ENCODE results near the gene PTPRN2.

PTPRN2 gene

GRCh38 chr7:157814931-157815705 lies 772.5 kb downstream of the PTPRN2 start:
- no peaks in the 10 kb centered on the region for H3K36me3 ChIP-seq (ENCODE audit: control insufficient read depth in 5 of 5, insufficient read depth in 5 of 5, low read length in 5 of 5)
- H3K9me3 ChIP-seq (ENCODE audit: control insufficient read depth in 5 of 5, low read length in 5 of 5) = peaks cover 0 to 3% (median 0%) of the 10 kb centered on the region in 5 donors
- H3K27me3 ChIP-seq (ENCODE audit: control insufficient read depth in 5 of 5, insufficient read depth in 4 of 5, low read length in 5 of 5) = peaks cover 0 to 5% (median 4%) of the 10 kb centered on the region in 5 donors
- no peak overlapping the region for H3K27ac ChIP-seq (ENCODE audit: low read depth, low read length)
- no peaks in the 10 kb centered on the region for H3K4me1 ChIP-seq (ENCODE audit: control insufficient read depth in 5 of 5, insufficient read depth in 5 of 5, low read length in 5 of 5)
- H3K4me3 ChIP-seq (ENCODE audit: low read depth in 1 of 5, low read length in 5 of 5) = no peak overlapping the region
- H3K9ac ChIP-seq (ENCODE audit: low read length in 5 of 5) = no peak overlapping the region

GRCh38 chr7:157813741-157814661 lies 773.6 kb downstream of the PTPRN2 start:
- no peak overlapping the region for H3K4me3 ChIP-seq (ENCODE audit: low read depth in 1 of 5, low read length in 5 of 5)
- no peaks in the 10 kb centered on the region for H3K4me1 ChIP-seq (ENCODE audit: control insufficient read depth in 5 of 5, insufficient read depth in 5 of 5, low read length in 5 of 5)
- H3K9ac ChIP-seq (ENCODE audit: low read length in 5 of 5) = no peak overlapping the region
- H3K9me3 ChIP-seq (ENCODE audit: control insufficient read depth in 5 of 5, low read length in 5 of 5) = peaks cover 0 to 10% (median 0%) of the 10 kb centered on the region in 5 donors
- no peak overlapping the region for H3K27ac ChIP-seq (ENCODE audit: low read depth, low read length)
- peaks cover 0 to 5% (median 4%) of the 10 kb centered on the region in 5 donors for H3K27me3 ChIP-seq (ENCODE audit: control insufficient read depth in 5 of 5, insufficient read depth in 4 of 5, low read length in 5 of 5)
- no peaks in the 10 kb centered on the region for H3K36me3 ChIP-seq (ENCODE audit: control insufficient read depth in 5 of 5, insufficient read depth in 5 of 5, low read length in 5 of 5)

DNA sequence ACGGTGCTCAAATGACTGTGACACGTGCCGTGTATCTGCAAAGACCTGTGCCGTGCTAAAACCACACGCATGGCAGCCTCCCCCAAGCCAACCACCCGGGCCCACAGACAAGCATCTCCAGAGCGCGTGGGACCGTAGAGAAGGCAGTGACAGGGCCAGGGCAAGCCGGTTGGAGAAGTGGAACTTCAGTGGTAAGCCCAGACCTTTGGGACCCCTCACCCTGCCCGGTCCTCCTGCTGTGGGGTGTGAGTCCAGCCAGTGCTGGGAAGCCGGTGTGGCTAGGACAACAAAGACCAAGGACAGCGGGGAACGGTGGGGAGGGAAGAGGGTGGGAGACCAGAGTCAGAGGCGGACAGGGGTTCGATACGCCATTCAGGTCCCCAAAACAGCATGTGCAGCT lies 774.6 kb downstream of the PTPRN2 start:
- Histone ChIP-seq H3K4me1 (ENCODE audit: control insufficient read depth in 5 of 5, insufficient read depth in 5 of 5, low read length in 5 of 5) (no peaks in the 10 kb centered on the region), H3K9me3 (ENCODE audit: control insufficient read depth in 5 of 5, low read length in 5 of 5) (peaks cover 0 to 10% (median 2%) of the 10 kb centered on the region in 5 donors), H3K36me3 (ENCODE audit: control insufficient read depth in 5 of 5, insufficient read depth in 5 of 5, low read length in 5 of 5) (no peaks in the 10 kb centered on the region), H3K9ac (ENCODE audit: low read length in 5 of 5) (no peak overlapping the region), H3K4me3 (ENCODE audit: low read depth in 1 of 5, low read length in 5 of 5) (no peak overlapping the region), H3K27ac (ENCODE audit: low read depth, low read length) (no peak overlapping the region), H3K27me3 (ENCODE audit: control insufficient read depth in 5 of 5, insufficient read depth in 4 of 5, low read length in 5 of 5) (peaks cover 0 to 5% (median 4%) of the 10 kb centered on the region in 5 donors)

DNA sequence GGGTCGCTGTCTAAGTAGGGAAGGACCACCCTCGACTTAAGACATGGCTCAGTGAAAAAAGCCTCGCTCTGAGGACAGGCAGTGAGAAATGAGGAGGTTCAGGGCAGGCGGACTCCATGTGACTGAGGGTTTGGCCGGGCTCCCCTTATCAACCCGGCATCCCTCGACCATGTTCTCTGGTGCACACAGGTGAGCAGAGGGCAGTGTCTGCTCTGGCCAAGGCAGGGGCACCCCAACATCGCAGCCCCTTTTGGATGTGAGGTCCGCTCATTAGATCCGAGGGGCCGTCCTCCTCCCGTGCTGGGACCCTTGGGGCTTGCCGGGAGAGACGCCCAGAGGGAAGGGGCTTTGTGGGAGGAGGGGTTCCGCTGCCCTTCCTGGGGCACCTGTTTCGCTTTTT lies 775.7 kb downstream of the PTPRN2 start:
- no peak overlapping the region for H3K4me3 ChIP-seq (ENCODE audit: low read depth in 1 of 5, low read length in 5 of 5)
- H3K36me3 ChIP-seq (ENCODE audit: control insufficient read depth in 5 of 5, insufficient read depth in 5 of 5, low read length in 5 of 5) = no peaks in the 10 kb centered on the region
- H3K27me3 ChIP-seq (ENCODE audit: control insufficient read depth in 5 of 5, insufficient read depth in 4 of 5, low read length in 5 of 5) = peaks cover 3 to 9% (median 7%) of the 10 kb centered on the region in 5 donors
- no peak overlapping the region for H3K9ac ChIP-seq (ENCODE audit: low read length in 5 of 5)
- peaks cover 0 to 10% (median 2%) of the 10 kb centered on the region in 5 donors for H3K9me3 ChIP-seq (ENCODE audit: control insufficient read depth in 5 of 5, low read length in 5 of 5)
- no peaks in the 10 kb centered on the region for H3K4me1 ChIP-seq (ENCODE audit: control insufficient read depth in 5 of 5, insufficient read depth in 5 of 5, low read length in 5 of 5)
- no peak overlapping the region for H3K27ac ChIP-seq (ENCODE audit: low read depth, low read length)

DNA sequence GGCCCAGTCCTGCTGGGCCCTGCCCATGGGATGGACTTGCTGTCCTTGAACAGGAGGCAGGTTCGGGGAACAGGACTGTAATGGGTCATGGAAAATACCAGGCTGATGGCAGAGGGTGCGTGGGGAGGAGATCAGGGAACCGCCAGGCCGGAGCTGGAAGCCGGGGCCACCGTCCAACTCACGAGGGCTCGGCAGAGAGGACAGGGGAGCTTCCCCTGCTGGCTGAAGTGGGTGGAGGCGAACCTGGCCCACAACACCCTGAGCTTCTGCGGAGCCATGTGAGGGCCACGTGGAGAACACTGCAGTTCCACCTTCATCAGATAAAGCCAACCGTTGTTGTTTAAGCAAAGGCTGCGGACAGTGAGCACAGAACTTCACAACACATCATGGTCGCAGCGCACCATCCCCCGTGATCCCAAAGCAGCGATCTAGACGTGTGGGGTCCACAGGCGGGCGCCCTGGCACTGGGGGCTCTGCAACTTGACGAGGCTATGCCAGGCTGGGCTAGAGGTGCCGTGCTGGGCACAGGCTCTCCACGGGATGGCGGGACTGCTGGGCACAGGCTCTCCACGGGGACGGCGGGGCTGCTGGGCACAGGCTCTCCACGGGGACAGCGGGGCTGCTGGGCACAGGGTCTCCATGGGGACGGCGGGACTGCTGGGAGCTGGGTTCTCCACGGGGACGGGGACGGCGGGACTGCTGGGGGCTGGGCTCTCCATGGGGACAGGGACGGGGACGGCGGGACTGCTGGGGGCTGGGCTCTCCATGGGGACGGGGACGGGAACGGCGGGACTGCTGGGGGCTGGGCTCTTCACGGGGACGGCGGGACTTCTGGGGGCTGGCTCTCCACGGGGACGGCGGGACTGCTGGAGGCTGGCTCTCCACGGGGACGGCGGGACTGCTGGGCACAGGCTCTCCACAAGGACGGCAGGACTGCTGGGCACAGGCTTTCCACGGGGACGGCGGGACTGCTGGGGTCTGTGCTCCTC lies 777.5 kb downstream of the PTPRN2 start:
- H3K9ac ChIP-seq (ENCODE audit: low read length in 5 of 5) = no peak overlapping the region
- no peaks in the 10 kb centered on the region for H3K36me3 ChIP-seq (ENCODE audit: control insufficient read depth in 5 of 5, insufficient read depth in 5 of 5, low read length in 5 of 5)
- no peak overlapping the region for H3K4me3 ChIP-seq (ENCODE audit: low read depth in 1 of 5, low read length in 5 of 5)
- no peaks in the 10 kb centered on the region for H3K4me1 ChIP-seq (ENCODE audit: control insufficient read depth in 5 of 5, insufficient read depth in 5 of 5, low read length in 5 of 5)
- peaks cover 4 to 7% (median 5%) of the 10 kb centered on the region in 5 donors for H3K27me3 ChIP-seq (ENCODE audit: control insufficient read depth in 5 of 5, insufficient read depth in 4 of 5, low read length in 5 of 5)
- H3K27ac ChIP-seq (ENCODE audit: low read depth, low read length) = no peak overlapping the region
- peaks cover 0 to 10% (median 2%) of the 10 kb centered on the region in 5 donors for H3K9me3 ChIP-seq (ENCODE audit: control insufficient read depth in 5 of 5, low read length in 5 of 5)

DNA sequence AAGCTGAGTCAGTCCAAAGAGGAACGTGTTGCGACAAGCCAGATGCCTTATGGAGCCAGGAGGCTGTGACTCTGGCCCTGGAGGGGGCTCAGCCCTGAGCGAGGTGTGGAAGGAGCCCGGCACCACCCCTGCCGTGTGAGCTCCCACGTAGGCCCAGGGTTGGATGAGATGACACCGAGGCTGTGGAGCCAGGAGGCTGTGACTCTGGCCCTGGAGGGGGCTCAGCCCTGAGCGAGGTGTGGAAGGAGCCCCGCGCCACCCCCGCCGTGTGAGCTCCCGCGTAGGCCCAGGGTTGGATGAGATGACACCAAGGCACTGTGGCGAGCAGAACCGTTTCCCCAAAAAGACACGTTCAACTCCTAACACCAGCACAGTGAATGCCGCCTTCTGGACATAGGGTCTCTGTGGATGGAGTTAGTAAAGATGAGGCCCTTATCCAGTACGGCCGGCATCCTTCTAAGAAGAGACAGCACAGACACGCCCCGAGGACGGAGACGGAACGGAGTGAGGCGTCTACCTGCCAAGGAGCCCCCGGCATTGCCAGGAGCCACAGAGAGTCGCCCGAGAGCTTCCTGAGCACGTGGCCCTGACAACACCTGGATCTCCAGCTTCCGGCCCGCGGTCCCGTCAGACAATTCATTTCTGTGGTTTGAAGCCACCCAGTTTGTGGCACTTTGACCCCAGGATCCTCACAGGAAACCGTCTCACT lies 778.3 kb downstream of the PTPRN2 start:
- Histone ChIP-seq H3K4me3 (ENCODE audit: low read depth in 1 of 5, low read length in 5 of 5) (no peak overlapping the region), H3K9me3 (ENCODE audit: control insufficient read depth in 5 of 5, low read length in 5 of 5) (peaks cover 0 to 10% (median 2%) of the 10 kb centered on the region in 5 donors), H3K4me1 (ENCODE audit: control insufficient read depth in 5 of 5, insufficient read depth in 5 of 5, low read length in 5 of 5) (no peaks in the 10 kb centered on the region), H3K27me3 (ENCODE audit: control insufficient read depth in 5 of 5, insufficient read depth in 4 of 5, low read length in 5 of 5) (peaks cover 4 to 10% (median 7%) of the 10 kb centered on the region in 5 donors), H3K27ac (ENCODE audit: low read depth, low read length) (no peak overlapping the region), H3K36me3 (ENCODE audit: control insufficient read depth in 5 of 5, insufficient read depth in 5 of 5, low read length in 5 of 5) (no peaks in the 10 kb centered on the region), H3K9ac (ENCODE audit: low read length in 5 of 5) (no peak overlapping the region)

GRCh38 chr7:157808042-157808441 lies 779.6 kb downstream of the PTPRN2 start:
- Histone ChIP-seq H3K27me3 (ENCODE audit: control insufficient read depth in 5 of 5, insufficient read depth in 4 of 5, low read length in 5 of 5) (peaks cover 4 to 12% (median 7%) of the 10 kb centered on the region in 5 donors), H3K36me3 (ENCODE audit: control insufficient read depth in 5 of 5, insufficient read depth in 5 of 5, low read length in 5 of 5) (no peaks in the 10 kb centered on the region), H3K9ac (ENCODE audit: low read length in 5 of 5) (no peak overlapping the region), H3K4me1 (ENCODE audit: control insufficient read depth in 5 of 5, insufficient read depth in 5 of 5, low read length in 5 of 5) (no peaks in the 10 kb centered on the region), H3K27ac (ENCODE audit: low read depth, low read length) (no peak overlapping the region), H3K9me3 (ENCODE audit: control insufficient read depth in 5 of 5, low read length in 5 of 5) (peaks cover 0 to 12% (median 7%) of the 10 kb centered on the region in 5 donors), H3K4me3 (ENCODE audit: low read depth in 1 of 5, low read length in 5 of 5) (no peak overlapping the region)

GRCh38 chr7:157807510-157807909 lies 780.1 kb downstream of the PTPRN2 start:
- H3K27me3 ChIP-seq (ENCODE audit: control insufficient read depth in 5 of 5, insufficient read depth in 4 of 5, low read length in 5 of 5) = peaks cover 4 to 12% (median 7%) of the 10 kb centered on the region in 5 donors
- H3K4me3 ChIP-seq (ENCODE audit: low read depth in 1 of 5, low read length in 5 of 5) = no peak overlapping the region
- H3K9ac ChIP-seq (ENCODE audit: low read length in 5 of 5) = no peak overlapping the region
- H3K4me1 ChIP-seq (ENCODE audit: control insufficient read depth in 5 of 5, insufficient read depth in 5 of 5, low read length in 5 of 5) = no peaks in the 10 kb centered on the region
- H3K36me3 ChIP-seq (ENCODE audit: control insufficient read depth in 5 of 5, insufficient read depth in 5 of 5, low read length in 5 of 5) = no peaks in the 10 kb centered on the region
- no peak overlapping the region for H3K27ac ChIP-seq (ENCODE audit: low read depth, low read length)
- H3K9me3 ChIP-seq (ENCODE audit: control insufficient read depth in 5 of 5, low read length in 5 of 5) = peaks cover 0 to 12% (median 8%) of the 10 kb centered on the region in 5 donors

- peaks cover 0 to 17% (median 12%) of the 10 kb centered on the region in 5 donors for H3K9me3 ChIP-seq (ENCODE audit: control insufficient read depth in 5 of 5, low read length in 5 of 5)
- H3K27me3 ChIP-seq (ENCODE audit: control insufficient read depth in 5 of 5, insufficient read depth in 4 of 5, low read length in 5 of 5) = peaks cover 4 to 12% (median 7%) of the 10 kb centered on the region in 5 donors
These were observed 780.9 kb downstream of the PTPRN2 start for GRCh38 chr7:157806711-157807110.

More at GRCh38 chr7:157806711-157807110, 780.9 kb downstream of the PTPRN2 start:
- no peaks in the 10 kb centered on the region for H3K4me1 ChIP-seq (ENCODE audit: control insufficient read depth in 5 of 5, insufficient read depth in 5 of 5, low read length in 5 of 5)
- no peaks in the 10 kb centered on the region for H3K36me3 ChIP-seq (ENCODE audit: control insufficient read depth in 5 of 5, insufficient read depth in 5 of 5, low read length in 5 of 5)
- no peak overlapping the region for H3K9ac ChIP-seq (ENCODE audit: low read length in 5 of 5)
- H3K27ac ChIP-seq (ENCODE audit: low read depth, low read length) = no peak overlapping the region
- no peak overlapping the region for H3K4me3 ChIP-seq (ENCODE audit: low read depth in 1 of 5, low read length in 5 of 5)
